GM19193 (cell line): ENCODE measurements around the gene HERC4.

ENCODE experiments used
- POLR2A ChIP-seq: IDR thresholded peaks from 4 replicates; pipeline ENCODE4 v1.6.1; 2011; ENCODE audit not compliant: insufficient read depth, insufficient read length; ENCODE audit errors: extremely low read depth

Gene HERC4

GRCh38 chr10:68103261-68103878 is 28.3 kb upstream of the HERC4 start:
- TF ChIP-seq POLR2A: no peak

GRCh38 chr10:68101066-68101465 is 26.0 kb upstream of the HERC4 start:
- TF ChIP-seq POLR2A: no peak

GRCh38 chr10:68099736-68100135 is 24.7 kb upstream of the HERC4 start:
- TF ChIP-seq POLR2A: no peak

- no peak for TF ChIP-seq POLR2A
Measured at GRCh38 chr10:68096913-68097516, 21.9 kb upstream of the HERC4 start.

- no peak for TF ChIP-seq POLR2A
Measured at GRCh38 chr10:68095153-68095552, 20.1 kb upstream of the HERC4 start.

GRCh38 chr10:68092512-68092911 is 17.4 kb upstream of the HERC4 start:
- no peak for TF ChIP-seq POLR2A

GRCh38 chr10:68090586-68090985 is 15.5 kb upstream of the HERC4 start:
- no peak for TF ChIP-seq POLR2A

GRCh38 chr10:68088740-68089139 is 13.7 kb upstream of the HERC4 start:
- TF ChIP-seq POLR2A: no peak

- TF ChIP-seq POLR2A: no peak
Measured at GRCh38 chr10:68087685-68088401, 12.8 kb upstream of the HERC4 start.

GRCh38 chr10:68086910-68087684 is 12.0 kb upstream of the HERC4 start:
- no peak for TF ChIP-seq POLR2A

GRCh38 chr10:68086011-68086410 is 10.9 kb upstream of the HERC4 start:
- TF ChIP-seq POLR2A: no peak

- TF ChIP-seq POLR2A: no peak
Measured at GRCh38 chr10:68084469-68084868, 9.4 kb upstream of the HERC4 start.

- no peak for TF ChIP-seq POLR2A
Measured at GRCh38 chr10:68083953-68084352, 8.9 kb upstream of the HERC4 start.

GRCh38 chr10:68082872-68083271 is 7.8 kb upstream of the HERC4 start:
- no peak for TF ChIP-seq POLR2A

GRCh38 chr10:68081916-68082315 is 6.8 kb upstream of the HERC4 start:
- TF ChIP-seq POLR2A: no peak

GRCh38 chr10:68080853-68081431 is 5.9 kb upstream of the HERC4 start:
- no peak for TF ChIP-seq POLR2A

GRCh38 chr10:68079434-68079833 is 4.4 kb upstream of the HERC4 start:
- TF ChIP-seq POLR2A: no peak
